UCSD-AML1 (cell line): ENCODE measurements around the gene AMDHD2.

Source experiments
- DNase-seq: peaks from one replicate; lab custom pipeline; 2025; ENCODE audit not compliant: unreplicated experiment; lab: John Stamatoyannopoulos, UW

Gene AMDHD2

GRCh38 chr16:2515180-2515851, 4.9 kb upstream of the AMDHD2 start:
- no peak for DNase-seq

GRCh38 chr16:2516391-2517240, 3.6 kb upstream of the AMDHD2 start:
- peak; percentile 49 for DNase-seq

GRCh38 chr16:2517954-2518605, 2.1 kb upstream of the AMDHD2 start:
- DNase-seq: no peak

GRCh38 chr16:2518823-2519710, 1.1 kb upstream of the AMDHD2 start:
- DNase-seq: no peak

- DNase-seq: no peak
These were observed 475 bp upstream of the AMDHD2 start for GRCh38 chr16:2519711-2520080.

- no peak for DNase-seq
These were observed 787 bp downstream of the AMDHD2 start for GRCh38 chr16:2520784-2521531.

GRCh38 chr16:2523801-2524231, 3.6 kb downstream of the AMDHD2 start:
- DNase-seq: no peak

GRCh38 chr16:2524339-2524938, 4.3 kb downstream of the AMDHD2 start:
- no peak for DNase-seq

- no peak for DNase-seq
These were observed 6.0 kb downstream of the AMDHD2 start for GRCh38 chr16:2526135-2526534.

- DNase-seq: no peak
These were observed 7.1 kb downstream of the AMDHD2 start for GRCh38 chr16:2527071-2527783.

- no peak for DNase-seq
These were observed 7.6 kb downstream of the AMDHD2 start for GRCh38 chr16:2527784-2528100.

GRCh38 chr16:2528161-2529060, 8.2 kb downstream of the AMDHD2 start:
- DNase-seq: no peak

- no peak for DNase-seq
These were observed 9.1 kb downstream of the AMDHD2 start for GRCh38 chr16:2529061-2529931.

- no peak for DNase-seq
These were observed 9.9 kb downstream of the AMDHD2 start for GRCh38 chr16:2529961-2530628.

- no peak for DNase-seq
These were observed 10.6 kb downstream of the AMDHD2 start for GRCh38 chr16:2530629-2531318.

- DNase-seq: no peak
These were observed 11.2 kb downstream of the AMDHD2 start, which contains the start of gene CEMP1 for GRCh38 chr16:2531371-2531695. TSS of gene CEMP1 (minus strand) at chr16:2531408. CDS start at chr16:2531073, 335 bp downstream.
